Natural killer cell (primary cell): ENCODE data around the gene MORC1. TPM values are rescaled to one million over a fixed set of nuclear protein-coding genes. Genes with fewer than 3 reads are reported as not detected.

ENCODE experiments used
- ATAC-seq, 3 donors: fragments of 150-1000 bp in 2 of 3; fragments of 200-7000 bp in 1 of 3; cut with Tn5 transposase; 1 replicate in 1 of 3; 2 replicates in 2 of 3; pipeline ENCODE4 v1.10.0; 2021; ENCODE audit warnings: mild to moderate bottlenecking in 2 of 3, moderate library complexity in 2 of 3
- DNase-seq, 2 donors: peaks; one replicate each; pipeline versions ENCODE4 v3.0.0 to v3.0.0-alpha.2; 2013 to 2021; ENCODE audit warnings: mixed read lengths in 1 of 2
- H3K27ac ChIP-seq: one replicate; pipeline ENCODE4 v1.5.1; 2013; ENCODE audit warnings: mild to moderate bottlenecking, low read length
- H3K27me3 ChIP-seq: one replicate; pipeline ENCODE4 v1.6.1; 2013; ENCODE audit warnings: low read length; ENCODE audit not compliant: control insufficient read depth, insufficient read depth
- H3K36me3 ChIP-seq: one replicate; pipeline ENCODE4 v1.6.1; 2013; ENCODE audit warnings: low read length; ENCODE audit not compliant: control insufficient read depth, insufficient read depth
- H3K4me1 ChIP-seq: one replicate; pipeline ENCODE4 v1.6.1; 2013; ENCODE audit warnings: low read length; ENCODE audit not compliant: control insufficient read depth, insufficient read depth
- H3K4me3 ChIP-seq: one replicate; pipeline ENCODE4 v1.5.1; 2013; ENCODE audit warnings: low read length
- H3K9me3 ChIP-seq: one replicate; pipeline ENCODE4 v1.6.1; 2013; ENCODE audit warnings: low read length; ENCODE audit not compliant: control insufficient read depth, insufficient read depth
- H3K27ac Mint-ChIP-seq, 2 donors: one replicate each; pipeline ENCODE4 v1.8.0; 2022; ENCODE audit warnings: mild to moderate bottlenecking in 2 of 2, mixed read lengths in 2 of 2, moderate library complexity in 1 of 2
- H3K27me3 Mint-ChIP-seq, 2 donors: one replicate each; pipeline ENCODE4 v1.8.0; 2022; ENCODE audit warnings: low read depth in 2 of 2, mixed read lengths in 2 of 2
- H3K36me3 Mint-ChIP-seq: one replicate; pipeline ENCODE4 v1.8.0; 2022; ENCODE audit warnings: mixed read lengths
- H3K4me1 Mint-ChIP-seq, 2 donors: one replicate each; pipeline ENCODE4 v1.8.0; 2022; ENCODE audit warnings: mixed read lengths in 2 of 2
- H3K4me3 Mint-ChIP-seq: one replicate; pipeline ENCODE4 v1.8.0; 2022; ENCODE audit warnings: mild to moderate bottlenecking, moderate library complexity, mixed read lengths
- H3K9me3 Mint-ChIP-seq, 2 donors: one replicate each; pipeline ENCODE4 v1.8.0; 2022; ENCODE audit warnings: mixed read lengths in 2 of 2
- CTCF ChIP-seq: fragments of 200-600 bp; IDR thresholded peaks from one replicate; pipeline ENCODE4 v1.8.0; 2022; ENCODE audit warnings: antibody characterized with exemption
- WGBS: methylation state at CpG from one replicate; pipeline ENCODE4 v1.1.7; 2013; ENCODE audit warnings: missing lambda C conversion rate; ENCODE audit not compliant: insufficient coverage; 5-methylcytosine and 5-hydroxymethylcytosine counted together
- intact Hi-C: fragments of 100-400 bp; cut with micrococcal nuclease; formaldehyde crosslinking; loops from one replicate; pipeline ENCODE4 v1.14.2; 2022
- total RNA-seq, 4 donors: library from RNA; stranded (reverse); fragments of 120-200 nt in 1 of 4; gene quantifications; one replicate each; pipeline versions ENCODE4 v1.2.3 to v1.2.4, GENCODE V29; 2013 to 2022

MORC1 gene
- total RNA-seq, 3 donors from 2014 or later (not counting 1 experiment from before 2014, with no cell fraction given) = 0.12 TPM; not detected in 2

- H3K27me3 ChIP-seq = no peaks in the 10 kb centered on the region
- no peaks in the 10 kb centered on the region for H3K9me3 ChIP-seq
- H3K4me3 ChIP-seq = no peak overlapping the region
- WGBS = 85% methylated on average over 3 of the region's 5 CpGs
- H3K27me3 Mint-ChIP-seq = no peaks in the 10 kb centered on the region
- no peaks in the 10 kb centered on the region for H3K4me1 ChIP-seq
- peaks cover 2 to 4% of the 10 kb centered on the region in 2 donors for H3K9me3 Mint-ChIP-seq
- H3K4me1 Mint-ChIP-seq = no peaks in the 10 kb centered on the region
- H3K27ac ChIP-seq = no peak overlapping the region
- H3K36me3 ChIP-seq = no peaks in the 10 kb centered on the region
- no peak for TF ChIP-seq CTCF
- intact Hi-C loops = no loop called here
- H3K4me3 Mint-ChIP-seq = no peak overlapping the region
- DNase-seq (no peak), ATAC-seq (no peak)
- no peak overlapping the region for H3K27ac Mint-ChIP-seq
- no peaks in the 10 kb centered on the region for H3K36me3 Mint-ChIP-seq
Observed at GRCh38 chr3:109132801-109133473, 15.0 kb upstream of the MORC1 start.

- DNase-seq (no peak), ATAC-seq (no peak)
- WGBS = 60% methylated on average over 2 of the region's 4 CpGs
- Mint-ChIP-seq H3K9me3 (peaks cover 2 to 4% of the 10 kb centered on the region in 2 donors), H3K27ac (no peak overlapping the region), H3K4me3 (no peak overlapping the region), H3K36me3 (no peaks in the 10 kb centered on the region), H3K27me3 (no peaks in the 10 kb centered on the region), H3K4me1 (no peaks in the 10 kb centered on the region)
- H3K4me3 ChIP-seq = no peak overlapping the region
- H3K9me3 ChIP-seq = no peaks in the 10 kb centered on the region
- no peak for TF ChIP-seq CTCF
- H3K27ac ChIP-seq = no peak overlapping the region
- H3K27me3 ChIP-seq = no peaks in the 10 kb centered on the region
- intact Hi-C loops = no loop called here
- H3K4me1 ChIP-seq = no peaks in the 10 kb centered on the region
- no peaks in the 10 kb centered on the region for H3K36me3 ChIP-seq
Observed at GRCh38 chr3:109131276-109131675, 13.3 kb upstream of the MORC1 start.

- no peak overlapping the region for H3K27ac Mint-ChIP-seq
- TF ChIP-seq CTCF = no peak
- ATAC-seq (no peak), DNase-seq (no peak)
- Histone ChIP-seq H3K27me3 (no peaks in the 10 kb centered on the region), H3K4me1 (no peaks in the 10 kb centered on the region), H3K36me3 (no peaks in the 10 kb centered on the region), H3K4me3 (no peak overlapping the region), H3K27ac (no peak overlapping the region), H3K9me3 (no peaks in the 10 kb centered on the region)
- no peaks in the 10 kb centered on the region for H3K4me1 Mint-ChIP-seq
- H3K27me3 Mint-ChIP-seq = no peaks in the 10 kb centered on the region
- H3K36me3 Mint-ChIP-seq = no peaks in the 10 kb centered on the region
- no peak overlapping the region for H3K4me3 Mint-ChIP-seq
- 76% methylated on average over 2 of the region's 2 CpGs for WGBS
- H3K9me3 Mint-ChIP-seq = peaks cover 2 to 7% of the 10 kb centered on the region in 2 donors
- intact Hi-C loops = no loop called here
Observed at GRCh38 chr3:109127553-109127952, 9.6 kb upstream of the MORC1 start.

- Mint-ChIP-seq H3K9me3 (peaks cover 4 to 5% of the 10 kb centered on the region in 2 donors), H3K4me1 (no peaks in the 10 kb centered on the region), H3K4me3 (no peak overlapping the region), H3K27me3 (no peaks in the 10 kb centered on the region), H3K36me3 (no peaks in the 10 kb centered on the region), H3K27ac (no peak overlapping the region)
- no peak for TF ChIP-seq CTCF
- ATAC-seq (no peak), DNase-seq (no peak)
- Histone ChIP-seq H3K9me3 (no peaks in the 10 kb centered on the region), H3K36me3 (no peaks in the 10 kb centered on the region), H3K27ac (no peak overlapping the region), H3K4me3 (no peak overlapping the region), H3K4me1 (no peaks in the 10 kb centered on the region), H3K27me3 (no peaks in the 10 kb centered on the region)
- intact Hi-C loops = no loop called here
Observed at GRCh38 chr3:109125902-109126301, 8.0 kb upstream of the MORC1 start.
